GM23248 (cell line): Measurements from ENCODE around the gene SIM1.

ENCODE experiments used
- EZH2 ChIP-seq: fragments of 200-600 bp; sonication (generic); IDR thresholded peaks from 2 replicates; pipeline ENCODE4 v1.6.1; 2018; ENCODE audit warnings: antibody characterized with exemption, mild to moderate bottlenecking; ENCODE audit not compliant: insufficient read depth, poor library complexity, severe bottlenecking
- EZH2phosphoT487 ChIP-seq: fragments of 200-600 bp; sonication (generic); IDR thresholded peaks from 2 replicates; pipeline ENCODE4 v1.6.1; 2018; ENCODE audit warnings: antibody characterized with exemption, moderate library complexity, mild to moderate bottlenecking, low read depth; ENCODE audit not compliant: insufficient read depth

GRCh38 chr6:100342830-100343229 lies 121.9 kb downstream of the SIM1 start:
- TF ChIP-seq EZH2 (no peak), EZH2phosphoT487 (no peak)
